HG02588 (cell line): ENCODE measurements around the gene SUPT6H.

ENCODE experiments used
- ATAC-seq: cut with Tn5 transposase; IDR thresholded peaks from one replicate; pipeline ENCODE4 v1.9.1; 2021; ENCODE audit warnings: mild to moderate bottlenecking, moderate library complexity; ENCODE audit not compliant: unreplicated experiment

SUPT6H gene

GRCh38 chr17:28747801-28748750 is 86.1 kb downstream of the SUPT6H start:
- no peak for ATAC-seq

DNA sequence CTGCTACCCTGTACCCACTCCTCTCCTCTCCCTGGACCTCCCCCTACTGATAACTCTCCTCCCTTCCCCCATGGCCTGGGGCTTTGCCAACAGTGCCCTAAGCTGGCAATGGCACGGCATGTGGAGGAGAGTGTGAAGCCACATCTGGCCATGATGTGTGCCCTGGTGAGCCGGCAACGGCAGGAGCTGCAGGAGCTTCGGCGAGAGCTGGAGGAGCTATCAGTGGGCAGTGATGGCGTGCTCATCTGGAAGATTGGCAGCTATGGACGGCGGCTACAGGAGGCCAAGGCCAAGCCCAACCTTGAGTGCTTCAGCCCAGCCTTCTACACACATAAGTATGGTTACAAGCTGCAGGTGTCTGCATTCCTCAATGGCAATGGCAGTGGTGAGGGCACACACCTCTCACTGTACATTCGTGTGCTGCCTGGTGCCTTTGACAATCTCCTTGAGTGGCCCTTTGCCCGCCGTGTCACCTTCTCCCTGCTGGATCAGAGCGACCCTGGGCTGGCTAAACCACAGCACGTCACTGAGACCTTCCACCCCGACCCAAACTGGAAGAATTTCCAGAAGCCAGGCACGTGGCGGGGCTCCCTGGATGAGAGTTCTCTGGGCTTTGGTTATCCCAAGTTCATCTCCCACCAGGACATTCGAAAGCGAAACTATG is 87.0 kb downstream of the SUPT6H start:
- no peak for ATAC-seq

DNA sequence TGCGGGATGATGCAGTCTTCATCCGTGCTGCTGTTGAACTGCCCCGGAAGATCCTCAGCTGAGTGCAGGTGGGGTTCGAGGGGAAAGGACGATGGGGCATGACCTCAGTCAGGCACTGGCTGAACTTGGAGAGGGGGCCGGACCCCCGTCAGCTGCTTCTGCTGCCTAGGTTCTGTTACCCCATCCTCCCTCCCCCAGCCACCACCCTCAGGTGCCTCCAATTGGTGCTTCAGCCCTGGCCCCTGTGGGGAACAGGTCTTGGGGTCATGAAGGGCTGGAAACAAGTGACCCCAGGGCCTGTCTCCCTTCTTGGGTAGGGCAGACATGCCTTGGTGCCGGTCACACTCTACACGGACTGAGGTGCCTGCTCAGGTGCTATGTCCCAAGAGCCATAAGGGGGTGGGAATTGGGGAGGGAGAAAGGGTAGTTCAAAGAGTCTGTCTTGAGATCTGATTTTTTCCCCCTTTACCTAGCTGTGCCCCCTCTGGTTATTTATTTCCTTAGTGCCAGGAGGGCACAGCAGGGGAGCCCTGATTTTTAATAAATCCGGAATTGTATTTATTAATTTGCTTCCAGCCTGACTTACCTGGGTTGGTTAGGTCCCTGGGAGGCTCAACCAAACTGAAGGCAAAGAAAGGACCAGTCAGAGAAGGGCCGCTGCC is 87.6 kb downstream of the SUPT6H start:
- ATAC-seq = no peak

GRCh38 chr17:28750178-28751047 is 88.4 kb downstream of the SUPT6H start:
- peak; percentile 67 for ATAC-seq

DNA sequence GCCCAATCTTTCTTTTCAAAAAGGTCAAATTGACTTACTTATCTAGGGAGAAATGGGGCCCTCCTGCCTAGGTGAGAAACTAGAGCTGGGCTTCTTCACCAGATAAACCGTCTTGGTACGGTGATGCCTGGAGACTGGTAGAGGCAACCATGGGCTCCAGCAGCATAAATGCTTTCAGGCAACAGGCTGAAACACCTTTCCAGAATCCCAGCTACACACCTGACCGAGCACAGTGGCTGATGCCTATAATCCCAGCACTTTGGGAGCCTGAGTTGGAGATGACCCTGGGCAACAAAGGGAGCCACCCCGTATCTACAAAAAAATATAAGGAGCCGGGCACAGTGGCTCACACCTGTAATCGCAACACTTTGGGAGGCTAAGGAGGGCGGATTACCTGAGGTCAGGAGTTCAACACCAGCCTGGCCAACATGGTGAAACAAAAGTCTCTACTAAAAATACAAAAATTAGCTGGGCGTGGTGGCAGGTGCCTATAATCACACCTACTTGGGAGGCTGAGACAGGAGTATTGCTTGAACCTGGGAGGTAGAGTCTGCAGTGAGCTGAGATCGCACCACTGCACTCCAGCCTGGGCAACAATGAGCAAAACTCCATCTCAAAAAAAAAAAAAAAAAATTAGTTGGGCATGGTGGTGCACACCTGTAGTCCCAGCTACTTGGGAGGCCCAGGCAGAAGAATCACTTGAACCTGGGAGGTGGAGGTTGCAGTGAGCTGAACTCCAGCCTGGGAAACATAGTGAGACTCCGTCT is 89.8 kb downstream of the SUPT6H start:
- ATAC-seq = no peak
